HG03565 (cell line): ENCODE results near the gene ABR.

Experiments
- ATAC-seq: cut with Tn5 transposase; IDR thresholded peaks from one replicate; pipeline ENCODE4 v1.9.1; 2021; ENCODE audit warnings: mild to moderate bottlenecking, moderate library complexity; ENCODE audit not compliant: unreplicated experiment

Gene ABR

GRCh38 chr17:1036171-1036844 is 143.5 kb downstream of the ABR start:
- ATAC-seq: no peak

GRCh38 chr17:1035546-1036170 is 144.1 kb downstream of the ABR start:
- no peak for ATAC-seq

- ATAC-seq: no peak
Measured at GRCh38 chr17:1034652-1035210, 145.1 kb downstream of the ABR start.

- ATAC-seq: no peak
Measured at GRCh38 chr17:1033503-1033902, 146.3 kb downstream of the ABR start.

- no peak for ATAC-seq
Measured at GRCh38 chr17:1032391-1032790, 147.4 kb downstream of the ABR start.

GRCh38 chr17:1031711-1032110 is 148.1 kb downstream of the ABR start:
- ATAC-seq: no peak

GRCh38 chr17:1030684-1031532 is 148.9 kb downstream of the ABR start:
- ATAC-seq: no peak

GRCh38 chr17:1029922-1030644 is 149.7 kb downstream of the ABR start:
- no peak for ATAC-seq

GRCh38 chr17:1029196-1029921 is 150.4 kb downstream of the ABR start:
- ATAC-seq: no peak

- ATAC-seq: no peak
Measured at GRCh38 chr17:1027044-1027443, 152.7 kb downstream of the ABR start.

GRCh38 chr17:1026599-1026975 is 153.2 kb downstream of the ABR start:
- ATAC-seq: no peak

- ATAC-seq: no peak
Measured at GRCh38 chr17:1025733-1026598, 153.8 kb downstream of the ABR start.

GRCh38 chr17:1024076-1024475 is 155.7 kb downstream of the ABR start:
- ATAC-seq: no peak

- no peak for ATAC-seq
Measured at GRCh38 chr17:1022278-1023024, 157.3 kb downstream of the ABR start.

GRCh38 chr17:1021147-1021546 is 158.6 kb downstream of the ABR start:
- ATAC-seq: no peak

GRCh38 chr17:1019451-1019850 is 160.3 kb downstream of the ABR start:
- no peak for ATAC-seq

GRCh38 chr17:1018547-1018946 is 161.2 kb downstream of the ABR start:
- no peak for ATAC-seq

GRCh38 chr17:1013729-1014090 is 166.1 kb downstream of the ABR start:
- ATAC-seq: no peak
